ENCODE measurements around the gene PRSS33. TPM values are rescaled to one million over a fixed set of nuclear protein-coding genes. Genes with fewer than 3 reads are reported as not detected.

PRSS33 gene
- total and polyA plus RNA-seq, 2 of the 8 experiments (the other 6 are each of a cell fraction or from before 2014, with no cell fraction given) = 0.09 TPM; not detected in 1

GRCh38 chr16:2822496-2822895 lies 35.1 kb upstream of the PRSS33 start (continued):
- TF ChIP-seq SP2 (IDR thresholded peaks at IDR 0.05; ENCODE audit: low read length) (no peak), RFX5 (IDR thresholded peaks at IDR 0.05; ENCODE audit: borderline replicate concordance, low read depth, low read length) (no peak), ATF3 (IDR thresholded peaks at IDR 0.05; ENCODE audit: insufficient read depth, low read depth, low read length) (no peak), ASH2L (IDR thresholded peaks at IDR 0.05; ENCODE audit: low read length) (no peak), BCL11A (IDR thresholded peaks at IDR 0.05; ENCODE audit: low read depth in 2 of 2, low read length in 2 of 2) (no peak), SP1 (IDR thresholded peaks at IDR 0.05; ENCODE audit: low read depth, low read length) (no peak)
